Adrenal gland (tissue), 12 donors: ENCODE results near the gene GTSE1. TPM values are rescaled to one million over a fixed set of nuclear protein-coding genes. Genes with fewer than 3 reads are reported as not detected.

Experiments used
- DNase-seq, 7 donors: peaks; one replicate each; pipeline ENCODE4 v3.0.0-alpha.2; 2019 to 2020
- H3K27ac ChIP-seq, 5 donors: fragments of 200-600 bp; sonication (generic) in 4 of 5; 1 replicate in 3 of 5; 2 replicates in 2 of 5; pipeline versions ENCODE4 v1.5.1 to v1.8.0; 2016 to 2020; ENCODE audit warnings: mild to moderate bottlenecking in 1 of 5
- H3K27me3 ChIP-seq: fragments of 200-600 bp; 2 replicates; pipeline ENCODE4 v1.8.0; 2021
- H3K36me3 ChIP-seq, 2 donors: fragments of 200-600 bp; replicated peaks in 1 of 2; 1 replicate in 1 of 2; 2 replicates in 1 of 2; pipeline versions ENCODE4 v1.5.1 to v1.8.0; 2018 to 2022
- H3K4me1 ChIP-seq, 2 donors: fragments of 200-600 bp; replicated peaks in 1 of 2; 1 replicate in 1 of 2; 2 replicates in 1 of 2; pipeline versions ENCODE4 v1.5.1 to v1.8.0; 2018 to 2021
- H3K4me3 ChIP-seq, 4 donors: fragments of 200-600 bp; sonication (generic) in 3 of 4; one replicate each; pipeline ENCODE4 v1.5.1; 2016 to 2018
- H3K9me3 ChIP-seq, 3 donors: fragments of 200-600 bp; sonication (generic) in 1 of 3; replicated peaks in 1 of 3; 1 replicate in 2 of 3; 2 replicates in 1 of 3; pipeline versions ENCODE4 v1.5.1 to v1.8.0; 2016 to 2021
- CTCF ChIP-seq, 6 experiments: fragments of 450-650 bp in 4 of 6; fragments of 200-600 bp in 2 of 6; sonication (generic) in 1 of 6; IDR thresholded peaks; 1 replicate in 5 of 6; 2 replicates in 1 of 6; pipeline versions ENCODE4 v1.5.1 to v1.8.0; 2016 to 2021; ENCODE audit warnings: antibody characterized with exemption in 6 of 6, mild to moderate bottlenecking in 2 of 6, moderate library complexity in 1 of 6
- POLR2A ChIP-seq, 2 donors: fragments of 450-650 bp; IDR thresholded peaks; one replicate each; pipeline ENCODE4 v1.6.1; 2017; ENCODE audit warnings: antibody characterized with exemption in 2 of 2, mild to moderate bottlenecking in 2 of 2, moderate library complexity in 1 of 2
- WGBS, 4 donors: extraction: QIAGEN DNeasy Blood & Tissue Kit in 2 of 4; methylation state at CpG; one replicate each; pipeline versions ENCODE4 v1.1.5 to v1.1.7; 2013 to 2017; 5-methylcytosine and 5-hydroxymethylcytosine counted together
- intact Hi-C, 2 donors: fragments of 100-400 bp; cut with DNase I; formaldehyde crosslinking; loops; one replicate each; pipeline versions ENCODE4 v1.14.1 to v1.15.0; 2022 to 2023
- polyA plus RNA-seq, 3 donors: library from polyadenylated mRNA; stranded (reverse); fragments of 200-250 nt in 2 of 3; fragments of 350-450 nt in 1 of 3; fragmentation: Illumina TruSeq in 1 of 3; extraction: RNeasy Lipid Tissue Mini Kit (QIAGEN cat#74804) in 1 of 3; gene quantifications; one replicate each; pipeline ENCODE4 v1.2.3, GENCODE V29; 2013 to 2014
- total RNA-seq, 9 donors: library from RNA; depleted of rRNA in 4 of 9; stranded (reverse); fragments of >200 nt in 4 of 9; fragments of 120-200 nt in 1 of 9; fragmentation: NEBNext Ultra II Directional in 1 of 9; extraction: Animal tissue kit (Norgen Biotek cat#: 25700) in 1 of 9; gene quantifications; one replicate each; pipeline versions ENCODE4 v1.1.0 to v1.2.4, GENCODE V29; 2013 to 2023
- donor health status: healthy with polysubstance abuse.
- donor health status: Bipolar disorder and iron deficiency.
- donor health status: DM: yes; HTN: yes; CAD: no.
- donor health status: DM: no; HTN: no; CAD: no.
- donor health status: DM: no; HTN: no; CAD: no.
- donor health status: DM: yes; HTN: yes; CAD: no.

The GTSE1 gene
- total and polyA plus RNA-seq, 12 donors = 0.06 to 5.7 (median 1.0) TPM

- H3K4me3 ChIP-seq = no peak overlapping the region
- 81 to 94% (median 84%) methylated on average over 17 to 19 of the region's 19 CpGs for WGBS, 4 donors
- intact Hi-C loops = no loop called here
Observed at GRCh38 chr22:46380069-46380468, 83.4 kb downstream of the GTSE1 start.

More at GRCh38 chr22:46380069-46380468, 83.4 kb downstream of the GTSE1 start:
- Histone ChIP-seq H3K9me3 (peaks cover 0 to 7% (median 0%) of the 10 kb centered on the region in 3 donors), H3K27me3 (no peaks in the 10 kb centered on the region), H3K27ac (no peak overlapping the region), H3K4me1 (peaks cover 6 to 13% of the 10 kb centered on the region in 2 donors), H3K36me3 (no peaks in the 10 kb centered on the region)
- TF ChIP-seq CTCF (IDR thresholded peaks at IDR 0.05) (no peak), POLR2A (IDR thresholded peaks at IDR 0.05) (no peak)
- no peak for DNase-seq

Other genes starting within 250 kb of the GTSE1 start
- gene PPARA, start 146.3 kb upstream of the GTSE1 start, total RNA-seq = 100 to 1,000 TPM in 1 of 9 donors, 10 to 100 TPM in 8; 26.1 to 208 (median 38.8) TPM
- gene PPARA, start 146.3 kb upstream of the GTSE1 start, polyA plus RNA-seq = 10 to 100 TPM in 1 of 3 donors, 1 to 10 TPM in 2; 5.1 to 17.0 (median 8.4) TPM
- gene CDPF1, start 46.6 kb upstream of the GTSE1 start, total RNA-seq = 10 to 100 TPM; 10.8 to 20.4 (median 13.8) TPM
- 10 to 100 TPM; 10.2 to 32.9 (median 26.9) TPM for gene CDPF1, start 46.6 kb upstream of the GTSE1 start, polyA plus RNA-seq
- gene PKDREJ, start 33.5 kb upstream of the GTSE1 start, total RNA-seq = under 1 TPM in 7 of 9 donors, not detected in 2; under 0.01 to 0.11 (median 0.04) TPM
- gene PKDREJ, start 33.5 kb upstream of the GTSE1 start, polyA plus RNA-seq = under 1 TPM; 0.03 to 0.08 (median 0.07) TPM
- gene TTC38, start 28.9 kb upstream of the GTSE1 start, total RNA-seq = 100 to 1,000 TPM in 1 of 9 donors, 10 to 100 TPM in 8; 36.7 to 111 (median 44.3) TPM
- gene TTC38, start 28.9 kb upstream of the GTSE1 start, polyA plus RNA-seq = 10 to 100 TPM; 24.0 to 31.1 (median 27.2) TPM
- 10 to 100 TPM; 20.2 to 48.0 (median 34.6) TPM for gene TRMU, start 38.8 kb downstream of the GTSE1 start, total RNA-seq
- 100 to 1,000 TPM in 1 of 3 donors, 10 to 100 TPM in 2; 26.6 to 107 (median 56.6) TPM for gene TRMU, start 38.8 kb downstream of the GTSE1 start, polyA plus RNA-seq
- gene CELSR1, start 240.8 kb downstream of the GTSE1 start, total RNA-seq = 1 to 10 TPM in 8 of 9 donors, under 1 TPM in 1; 0.11 to 4.3 (median 2.3) TPM
- gene CELSR1, start 240.8 kb downstream of the GTSE1 start, polyA plus RNA-seq = 1 to 10 TPM in 2 of 3 donors, under 1 TPM in 1; 0.71 to 3.1 (median 1.6) TPM